ENCODE measurements around the gene NAP1L1. TPM values are rescaled to one million over a fixed set of nuclear protein-coding genes. Genes with fewer than 3 reads are reported as not detected.

The NAP1L1 gene
- total and polyA plus RNA-seq, 8 donors: 95.0 to 342 (median 232) TPM

DNA sequence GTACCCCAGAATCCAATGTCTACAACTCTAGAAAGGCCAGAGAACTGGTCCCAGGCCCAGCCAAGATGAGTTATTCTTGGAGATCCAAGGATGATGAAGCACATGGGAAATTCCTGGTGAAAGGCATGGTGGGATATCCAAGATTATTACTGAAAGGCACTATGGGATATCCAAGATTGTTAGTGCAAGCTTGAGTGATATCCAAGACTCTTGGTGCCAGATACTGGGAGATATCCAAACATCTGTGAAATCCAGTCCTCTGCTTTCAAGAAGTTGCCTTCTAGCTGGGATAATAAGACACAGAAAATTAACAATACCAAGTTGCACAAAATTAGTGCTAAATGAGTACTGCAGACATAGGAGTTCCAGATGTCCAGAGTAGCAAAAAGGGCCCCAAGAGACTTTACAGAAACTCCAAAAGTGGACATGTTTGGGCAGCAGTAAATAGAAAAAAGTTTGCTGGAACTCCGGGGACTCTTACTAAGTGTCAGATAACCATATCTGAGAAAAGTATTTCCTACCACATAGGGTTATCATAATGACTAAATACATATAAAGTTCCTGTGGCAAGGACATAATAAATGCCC, 87.5 kb downstream of the NAP1L1 start:
- DNase-seq: no peak
- WGBS, 5 donors: 13 to 36% (median 21%) methylated on average over 1 of the region's 1 CpG
- Histone ChIP-seq H3K4me3 (no peak overlapping the region), H3K4me1 (no peaks in the 10 kb centered on the region), H3K36me3 (no peaks in the 10 kb centered on the region), H3K9me3 (no peaks in the 10 kb centered on the region), H3K27ac (no peak overlapping the region), H3K27me3 (no peaks in the 10 kb centered on the region)
- no peak for TF ChIP-seq EP300 (IDR thresholded peaks at IDR 0.05)
- TF ChIP-seq, protein P1, sequence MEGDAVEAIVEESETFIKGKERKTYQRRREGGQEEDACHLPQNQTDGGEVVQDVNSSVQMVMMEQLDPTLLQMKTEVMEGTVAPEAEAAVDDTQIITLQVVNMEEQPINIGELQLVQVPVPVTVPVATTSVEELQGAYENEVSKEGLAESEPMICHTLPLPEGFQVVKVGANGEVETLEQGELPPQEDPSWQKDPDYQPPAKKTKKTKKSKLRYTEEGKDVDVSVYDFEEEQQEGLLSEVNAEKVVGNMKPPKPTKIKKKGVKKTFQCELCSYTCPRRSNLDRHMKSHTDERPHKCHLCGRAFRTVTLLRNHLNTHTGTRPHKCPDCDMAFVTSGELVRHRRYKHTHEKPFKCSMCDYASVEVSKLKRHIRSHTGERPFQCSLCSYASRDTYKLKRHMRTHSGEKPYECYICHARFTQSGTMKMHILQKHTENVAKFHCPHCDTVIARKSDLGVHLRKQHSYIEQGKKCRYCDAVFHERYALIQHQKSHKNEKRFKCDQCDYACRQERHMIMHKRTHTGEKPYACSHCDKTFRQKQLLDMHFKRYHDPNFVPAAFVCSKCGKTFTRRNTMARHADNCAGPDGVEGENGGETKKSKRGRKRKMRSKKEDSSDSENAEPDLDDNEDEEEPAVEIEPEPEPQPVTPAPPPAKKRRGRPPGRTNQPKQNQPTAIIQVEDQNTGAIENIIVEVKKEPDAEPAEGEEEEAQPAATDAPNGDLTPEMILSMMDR (IDR thresholded peaks at IDR 0.05): no peak
- TF ChIP-seq POLR2A (IDR thresholded peaks at IDR 0.05): no peak
- no peak for TF ChIP-seq POLR2AphosphoS5 (IDR thresholded peaks at IDR 0.05)
- intact Hi-C loops (cut with DNase I; ENCODE audit: low total_unique reads): no loop called here

DNA sequence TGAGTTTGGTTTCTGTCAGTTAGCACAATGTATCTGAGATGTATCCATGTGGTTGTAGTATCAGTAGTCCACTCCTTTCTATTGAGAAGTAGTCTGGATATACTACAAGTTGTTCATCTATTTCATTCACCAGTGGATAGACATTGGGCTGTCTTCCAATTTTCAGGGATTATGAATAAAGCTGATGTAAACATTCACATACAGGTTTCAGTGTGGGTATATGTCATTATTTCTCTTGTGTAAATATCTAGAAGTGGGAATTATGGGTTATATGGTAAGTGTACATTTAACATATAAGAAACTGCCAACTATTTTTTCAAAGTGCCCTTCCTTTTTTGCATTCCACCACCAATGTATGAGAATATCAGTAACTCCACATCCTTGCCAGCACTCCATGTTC, 88.8 kb downstream of the NAP1L1 start:
- TF ChIP-seq POLR2AphosphoS5 (IDR thresholded peaks at IDR 0.05) (no peak), POLR2A (IDR thresholded peaks at IDR 0.05) (no peak), EP300 (IDR thresholded peaks at IDR 0.05) (no peak)
- TF ChIP-seq, protein P1 (IDR thresholded peaks at IDR 0.05): no peak
- DNase-seq: no peak
- peaks cover 0 to 2% (median 0%) of the 10 kb centered on the region in 4 donors for H3K4me1 ChIP-seq
- H3K27ac ChIP-seq: no peak overlapping the region
- intact Hi-C loops (cut with DNase I; ENCODE audit: low total_unique reads): no loop called here
- H3K4me3 ChIP-seq: no peak overlapping the region
- H3K36me3 ChIP-seq: no peaks in the 10 kb centered on the region
- no peaks in the 10 kb centered on the region for H3K9me3 ChIP-seq
- no peaks in the 10 kb centered on the region for H3K27me3 ChIP-seq

DNA sequence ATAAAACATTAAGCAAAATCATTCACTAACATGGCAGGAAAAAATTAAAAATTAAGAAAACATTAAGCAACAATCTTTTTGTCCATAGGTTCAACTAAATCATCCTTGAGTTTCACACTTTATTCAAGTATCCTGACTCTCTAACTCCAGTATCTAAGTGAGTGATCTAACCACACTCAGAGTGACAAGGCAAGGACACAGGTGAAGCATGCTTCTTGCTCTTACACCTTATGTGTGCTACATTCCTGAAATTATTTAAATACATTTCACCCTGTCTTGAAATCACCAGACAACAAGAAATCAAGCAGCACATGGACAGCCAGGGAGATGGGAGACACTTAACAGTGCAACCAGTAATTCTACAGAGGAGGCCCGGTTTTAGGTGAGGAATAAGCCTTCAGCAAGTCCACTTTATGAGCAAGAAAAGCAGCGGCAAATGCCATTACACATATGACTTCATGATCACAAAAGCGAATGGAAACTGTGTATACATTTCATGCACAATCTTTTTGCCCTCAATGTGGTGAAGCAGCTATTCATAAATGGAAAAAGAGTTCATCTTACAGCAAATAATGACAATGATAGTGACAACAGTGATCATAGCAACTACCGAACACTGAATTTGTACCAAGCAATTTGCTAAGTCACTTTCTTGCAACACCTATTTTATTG, 90.3 kb downstream of the NAP1L1 start:
- no peak overlapping the region for H3K4me3 ChIP-seq

DNA sequence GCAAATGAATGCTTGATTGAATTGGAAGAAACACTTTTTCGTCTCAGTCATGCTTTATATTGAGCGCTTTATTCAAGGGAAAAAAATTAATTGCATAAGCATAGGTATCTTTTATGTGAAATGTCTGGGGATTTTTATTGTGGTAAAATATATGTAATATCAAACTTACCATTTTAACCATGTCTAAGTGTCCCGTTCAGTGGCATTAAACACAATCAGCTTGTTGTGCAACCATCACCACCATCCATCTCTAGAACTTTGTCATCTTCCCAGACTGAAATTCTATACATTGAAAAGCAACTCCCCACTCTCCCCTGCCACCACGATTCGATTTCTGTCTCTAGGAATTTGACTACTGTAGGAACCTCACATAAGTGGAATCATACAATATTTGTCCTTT, 92.7 kb downstream of the NAP1L1 start:
- DNase-seq: no peak
- no peak for TF ChIP-seq POLR2A (IDR thresholded peaks at IDR 0.05)
- TF ChIP-seq, protein P1 (IDR thresholded peaks at IDR 0.05): no peak
- TF ChIP-seq POLR2AphosphoS5 (IDR thresholded peaks at IDR 0.05): no peak
- no peak for TF ChIP-seq EP300 (IDR thresholded peaks at IDR 0.05)
- intact Hi-C loops (cut with DNase I; ENCODE audit: low total_unique reads): no loop called here
- H3K36me3 ChIP-seq: no peaks in the 10 kb centered on the region
- no peak overlapping the region for H3K27ac ChIP-seq
- 67 to 87% (median 69%) methylated on average over 5 of the region's 5 CpGs for WGBS, 5 donors
- no peak overlapping the region for H3K4me3 ChIP-seq
- H3K4me1 ChIP-seq: peaks cover 0 to 12% (median 0%) of the 10 kb centered on the region in 4 donors
- peaks cover 0 to 8% (median 0%) of the 10 kb centered on the region in 4 donors for H3K9me3 ChIP-seq
- H3K27me3 ChIP-seq: no peaks in the 10 kb centered on the region

More for the DNA sequence above, 90.3 kb downstream of the NAP1L1 start:
- Histone ChIP-seq H3K9me3 (no peaks in the 10 kb centered on the region), H3K27me3 (no peaks in the 10 kb centered on the region), H3K4me1 (peaks cover 0 to 11% (median 0%) of the 10 kb centered on the region in 4 donors), H3K36me3 (no peaks in the 10 kb centered on the region), H3K27ac (no peak overlapping the region)
- DNase-seq: no peak
- intact Hi-C loops (cut with DNase I; ENCODE audit: low total_unique reads): no loop called here
- TF ChIP-seq POLR2A (IDR thresholded peaks at IDR 0.05): no peak
- TF ChIP-seq, protein P1 (IDR thresholded peaks at IDR 0.05): no peak
- TF ChIP-seq POLR2AphosphoS5 (IDR thresholded peaks at IDR 0.05): no peak
- no peak for TF ChIP-seq EP300 (IDR thresholded peaks at IDR 0.05)
- WGBS, 5 donors: 63 to 89% (median 75%) methylated on average over 4 of the region's 4 CpGs
